PFSK-1 (cell line): ENCODE measurements around the gene INO80D.

ENCODE experiments used
- FOXP2 ChIP-seq: optimal IDR thresholded peaks from 2 replicates; pipeline ENCODE3; 2011; ENCODE audit warnings: borderline replicate concordance, control low read depth, inconsistent platforms; ENCODE audit not compliant: insufficient read depth; ENCODE audit errors: extremely low read length, extremely low read depth
- POLR2AphosphoS5 ChIP-seq: IDR thresholded peaks from 2 replicates; pipeline ENCODE4 v1.6.1; 2012; ENCODE audit warnings: low read depth, mild to moderate bottlenecking, control low read depth, low read length, moderate library complexity
- SIN3A ChIP-seq: IDR thresholded peaks from 2 replicates; pipeline ENCODE4 v1.6.1; 2012; ENCODE audit warnings: mild to moderate bottlenecking, low read length, moderate library complexity, borderline replicate concordance; ENCODE audit not compliant: insufficient read depth
- TAF1 ChIP-seq: IDR thresholded peaks from 2 replicates; pipeline ENCODE4 v1.6.1; 2012; ENCODE audit warnings: low read length, control low read depth, borderline replicate concordance; ENCODE audit not compliant: insufficient read depth
- TF ChIP-seq, protein P1 (sequence below), 2 experiments: IDR thresholded peaks; 2 replicates each; pipeline versions ENCODE4 v1.6.1 to v1.8.0; 2011 to 2012; ENCODE audit warnings: low read depth in 2 of 2, low read length in 2 of 2, control low read depth in 1 of 2, inconsistent platforms in 1 of 2, mild to moderate bottlenecking in 1 of 2, moderate library complexity in 1 of 2; ENCODE audit not compliant: insufficient read depth in 1 of 2

The INO80D gene

DNA sequence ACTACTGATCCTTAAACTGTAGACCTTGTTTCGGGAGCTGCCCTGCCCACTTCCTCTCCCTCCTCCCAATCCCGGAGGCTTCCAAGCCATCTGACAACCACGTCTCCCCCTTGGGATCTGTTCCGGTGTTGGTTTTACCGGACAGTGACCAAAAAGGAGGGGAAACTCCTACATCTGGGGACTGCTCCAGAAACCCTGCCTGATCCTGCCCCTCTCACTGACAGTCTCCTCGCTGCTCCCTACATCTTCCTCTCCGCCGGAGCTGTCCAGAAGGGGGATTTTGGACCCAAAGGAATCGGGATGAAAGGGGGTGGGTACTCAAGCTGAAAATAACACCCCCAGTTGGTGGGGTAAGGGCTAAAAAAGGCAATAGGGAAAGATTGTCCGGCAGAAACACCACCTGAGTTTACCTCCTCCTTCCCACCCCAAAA is 1.5 kb downstream of the INO80D start:
- TF ChIP-seq FOXP2 = no peak
- TF ChIP-seq SIN3A = 0 out of 2 replicates have a peak, but pooled peaks have one; percentile 24
- TF ChIP-seq POLR2AphosphoS5 = peak; percentile 66
- TF ChIP-seq TAF1 = no peak
- TF ChIP-seq, protein P1, sequence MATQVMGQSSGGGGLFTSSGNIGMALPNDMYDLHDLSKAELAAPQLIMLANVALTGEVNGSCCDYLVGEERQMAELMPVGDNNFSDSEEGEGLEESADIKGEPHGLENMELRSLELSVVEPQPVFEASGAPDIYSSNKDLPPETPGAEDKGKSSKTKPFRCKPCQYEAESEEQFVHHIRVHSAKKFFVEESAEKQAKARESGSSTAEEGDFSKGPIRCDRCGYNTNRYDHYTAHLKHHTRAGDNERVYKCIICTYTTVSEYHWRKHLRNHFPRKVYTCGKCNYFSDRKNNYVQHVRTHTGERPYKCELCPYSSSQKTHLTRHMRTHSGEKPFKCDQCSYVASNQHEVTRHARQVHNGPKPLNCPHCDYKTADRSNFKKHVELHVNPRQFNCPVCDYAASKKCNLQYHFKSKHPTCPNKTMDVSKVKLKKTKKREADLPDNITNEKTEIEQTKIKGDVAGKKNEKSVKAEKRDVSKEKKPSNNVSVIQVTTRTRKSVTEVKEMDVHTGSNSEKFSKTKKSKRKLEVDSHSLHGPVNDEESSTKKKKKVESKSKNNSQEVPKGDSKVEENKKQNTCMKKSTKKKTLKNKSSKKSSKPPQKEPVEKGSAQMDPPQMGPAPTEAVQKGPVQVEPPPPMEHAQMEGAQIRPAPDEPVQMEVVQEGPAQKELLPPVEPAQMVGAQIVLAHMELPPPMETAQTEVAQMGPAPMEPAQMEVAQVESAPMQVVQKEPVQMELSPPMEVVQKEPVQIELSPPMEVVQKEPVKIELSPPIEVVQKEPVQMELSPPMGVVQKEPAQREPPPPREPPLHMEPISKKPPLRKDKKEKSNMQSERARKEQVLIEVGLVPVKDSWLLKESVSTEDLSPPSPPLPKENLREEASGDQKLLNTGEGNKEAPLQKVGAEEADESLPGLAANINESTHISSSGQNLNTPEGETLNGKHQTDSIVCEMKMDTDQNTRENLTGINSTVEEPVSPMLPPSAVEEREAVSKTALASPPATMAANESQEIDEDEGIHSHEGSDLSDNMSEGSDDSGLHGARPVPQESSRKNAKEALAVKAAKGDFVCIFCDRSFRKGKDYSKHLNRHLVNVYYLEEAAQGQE (IDR thresholded peaks at IDR 0.05; ENCODE audit: insufficient read depth in 1 of 2, low read depth in 2 of 2, low read length in 2 of 2) = peak in 1 of 2 experiments; percentile 34; a peak in 1 of 4 replicates

GRCh38 chr2:206083602-206084438 is 2.2 kb downstream of the INO80D start:
- TF ChIP-seq, protein P1 (IDR thresholded peaks at IDR 0.05; ENCODE audit: insufficient read depth in 1 of 2, low read depth in 2 of 2, low read length in 2 of 2) = no peak
- no peak for TF ChIP-seq SIN3A
- TF ChIP-seq FOXP2 = no peak
- no peak for TF ChIP-seq POLR2AphosphoS5
- TF ChIP-seq TAF1 = no peak

DNA sequence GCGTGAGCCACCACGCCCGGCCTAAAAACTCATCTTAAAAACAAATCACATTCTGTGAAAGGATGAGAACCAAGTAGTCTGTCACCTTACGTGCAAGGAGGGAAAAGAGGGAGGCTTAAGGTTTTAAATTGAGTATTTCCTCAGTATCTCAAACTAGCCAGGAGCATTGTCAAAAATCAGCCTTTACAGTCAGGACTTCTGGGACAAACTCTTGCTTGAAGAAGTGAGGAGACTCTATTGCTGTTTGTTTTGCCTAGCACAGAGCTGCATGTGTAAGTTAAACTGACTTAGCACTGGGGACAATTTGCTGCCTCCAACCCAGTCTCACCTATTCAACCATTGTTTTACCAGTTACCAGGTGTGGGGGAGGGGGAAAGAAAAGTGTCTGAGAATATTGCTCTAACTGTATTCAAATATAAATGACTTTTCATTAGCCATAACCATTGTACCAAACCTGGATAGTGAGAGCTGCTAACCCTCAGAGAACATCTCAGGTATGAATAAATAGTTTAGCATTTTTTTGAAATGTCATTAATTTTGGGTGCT is 3.6 kb downstream of the INO80D start:
- TF ChIP-seq POLR2AphosphoS5 (no peak), FOXP2 (no peak), SIN3A (no peak), TAF1 (no peak)
- TF ChIP-seq, protein P1 (IDR thresholded peaks at IDR 0.05; ENCODE audit: insufficient read depth in 1 of 2, low read depth in 2 of 2, low read length in 2 of 2) = no peak

DNA sequence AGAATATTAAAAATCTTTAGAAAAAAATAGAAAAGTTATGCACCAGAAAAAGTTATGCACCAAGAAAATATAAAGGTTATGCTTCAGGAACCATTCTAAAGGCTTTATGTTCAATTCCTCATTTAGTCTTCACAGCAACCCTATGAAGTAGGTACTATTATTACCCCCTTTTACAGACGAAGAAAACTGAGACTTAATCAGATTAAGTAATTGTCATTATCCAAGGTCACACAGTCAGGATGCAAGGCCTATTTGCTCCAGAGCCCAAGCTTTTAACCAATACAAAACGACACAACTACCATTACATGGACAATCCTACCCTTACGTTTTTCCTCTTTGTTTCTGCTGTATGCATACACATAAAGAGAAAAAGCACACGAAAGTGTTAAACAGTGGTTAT is 5.0 kb downstream of the INO80D start:
- TF ChIP-seq TAF1 (no peak), POLR2AphosphoS5 (no peak), FOXP2 (no peak), SIN3A (no peak)
- TF ChIP-seq, protein P1 (IDR thresholded peaks at IDR 0.05; ENCODE audit: insufficient read depth in 1 of 2, low read depth in 2 of 2, low read length in 2 of 2) = no peak
